GM20000 (cell line): ENCODE data around the gene EIF3L.

Experiments
- DNase-seq: peaks from one replicate; pipeline ENCODE4 v3.0.0; 2012; ENCODE audit warnings: low spot score
- TF ChIP-seq, protein P1 (sequence below): IDR thresholded peaks from 2 replicates; pipeline ENCODE4 v1.5.1; 2012; ENCODE audit warnings: mild to moderate bottlenecking, control low read depth; ENCODE audit errors: extremely low read depth, missing control alignments

The EIF3L gene

DNA sequence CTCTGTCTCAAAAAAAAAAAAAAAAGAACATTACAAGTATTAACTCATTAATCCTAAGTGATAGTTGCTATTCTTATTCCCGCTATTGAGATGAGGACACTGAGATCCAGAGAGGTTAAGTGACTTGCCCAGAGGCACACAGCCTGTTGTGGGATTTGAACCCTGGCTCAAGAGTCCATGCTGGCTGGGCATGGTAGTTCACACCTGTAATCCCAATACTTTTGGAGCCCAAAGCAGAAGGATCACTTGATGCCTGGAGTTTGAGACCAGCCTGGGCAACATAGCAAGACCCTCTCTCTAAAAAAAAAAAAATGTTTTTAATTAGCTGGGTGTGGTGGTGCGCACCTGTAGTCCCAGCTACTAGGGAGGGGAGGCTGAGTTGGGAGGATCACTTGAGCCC is 37.4 kb upstream of the EIF3L start:
- TF ChIP-seq, protein P1, sequence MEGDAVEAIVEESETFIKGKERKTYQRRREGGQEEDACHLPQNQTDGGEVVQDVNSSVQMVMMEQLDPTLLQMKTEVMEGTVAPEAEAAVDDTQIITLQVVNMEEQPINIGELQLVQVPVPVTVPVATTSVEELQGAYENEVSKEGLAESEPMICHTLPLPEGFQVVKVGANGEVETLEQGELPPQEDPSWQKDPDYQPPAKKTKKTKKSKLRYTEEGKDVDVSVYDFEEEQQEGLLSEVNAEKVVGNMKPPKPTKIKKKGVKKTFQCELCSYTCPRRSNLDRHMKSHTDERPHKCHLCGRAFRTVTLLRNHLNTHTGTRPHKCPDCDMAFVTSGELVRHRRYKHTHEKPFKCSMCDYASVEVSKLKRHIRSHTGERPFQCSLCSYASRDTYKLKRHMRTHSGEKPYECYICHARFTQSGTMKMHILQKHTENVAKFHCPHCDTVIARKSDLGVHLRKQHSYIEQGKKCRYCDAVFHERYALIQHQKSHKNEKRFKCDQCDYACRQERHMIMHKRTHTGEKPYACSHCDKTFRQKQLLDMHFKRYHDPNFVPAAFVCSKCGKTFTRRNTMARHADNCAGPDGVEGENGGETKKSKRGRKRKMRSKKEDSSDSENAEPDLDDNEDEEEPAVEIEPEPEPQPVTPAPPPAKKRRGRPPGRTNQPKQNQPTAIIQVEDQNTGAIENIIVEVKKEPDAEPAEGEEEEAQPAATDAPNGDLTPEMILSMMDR: no peak
- DNase-seq: no peak

DNA sequence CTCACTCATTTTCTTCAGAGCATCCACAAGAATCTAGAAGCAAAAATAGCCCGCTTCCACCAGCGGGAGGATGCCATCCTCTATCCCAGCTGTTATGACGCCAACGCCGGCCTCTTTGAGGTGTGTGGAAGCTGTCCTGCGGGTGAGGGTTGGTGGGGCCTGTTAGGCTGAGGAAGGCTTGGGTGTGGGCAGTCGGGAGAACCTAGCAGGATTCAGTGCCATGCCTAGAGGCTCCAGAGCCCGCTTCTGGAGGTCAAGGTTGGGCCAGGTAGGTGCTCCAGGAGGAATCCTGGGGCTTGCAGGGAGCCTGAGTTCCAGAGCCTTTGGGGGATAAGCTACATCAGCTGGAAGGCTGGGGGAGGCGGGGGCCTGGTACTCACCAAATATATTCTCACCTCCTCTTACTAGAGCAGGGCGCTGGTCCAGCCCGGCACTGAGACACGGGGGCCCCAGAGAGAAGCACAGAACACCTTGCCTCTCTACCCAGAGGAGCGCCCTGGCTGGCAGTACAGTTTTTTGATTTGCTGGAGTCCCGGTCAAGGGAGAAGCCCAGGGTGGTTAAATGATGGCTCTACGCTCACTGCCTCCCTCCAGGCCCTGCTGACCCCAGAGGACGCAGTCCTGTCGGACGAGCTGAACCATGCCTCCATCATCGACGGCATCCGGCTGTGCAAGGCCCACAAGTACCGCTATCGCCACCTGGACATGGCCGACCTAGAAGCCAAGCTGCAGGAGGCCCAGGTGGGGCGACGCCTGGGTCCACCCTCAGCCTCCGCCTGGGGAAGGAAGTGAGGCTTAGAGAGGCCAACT is 36.1 kb upstream of the EIF3L start:
- TF ChIP-seq, protein P1: no peak
- DNase-seq: no peak

DNA sequence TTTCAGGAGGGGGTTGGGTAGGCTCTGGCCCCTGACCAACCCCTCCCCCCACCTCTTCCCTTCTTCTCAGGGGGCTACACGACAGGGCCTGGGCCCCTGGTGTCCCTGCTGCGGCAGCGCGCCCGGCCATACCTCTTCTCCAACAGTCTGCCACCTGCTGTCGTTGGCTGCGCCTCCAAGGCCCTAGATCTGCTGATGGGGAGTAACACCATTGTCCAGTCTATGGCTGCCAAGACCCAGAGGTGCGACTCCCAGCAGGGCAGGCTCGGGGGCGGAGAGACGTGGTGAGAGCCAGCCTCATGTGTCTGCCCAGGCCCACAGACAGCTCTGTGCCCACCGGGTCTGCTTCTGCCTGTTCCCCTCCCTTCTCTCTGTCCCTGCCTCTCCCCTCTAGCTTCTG is 33.6 kb upstream of the EIF3L start:
- TF ChIP-seq, protein P1: no peak
- no peak for DNase-seq

DNA sequence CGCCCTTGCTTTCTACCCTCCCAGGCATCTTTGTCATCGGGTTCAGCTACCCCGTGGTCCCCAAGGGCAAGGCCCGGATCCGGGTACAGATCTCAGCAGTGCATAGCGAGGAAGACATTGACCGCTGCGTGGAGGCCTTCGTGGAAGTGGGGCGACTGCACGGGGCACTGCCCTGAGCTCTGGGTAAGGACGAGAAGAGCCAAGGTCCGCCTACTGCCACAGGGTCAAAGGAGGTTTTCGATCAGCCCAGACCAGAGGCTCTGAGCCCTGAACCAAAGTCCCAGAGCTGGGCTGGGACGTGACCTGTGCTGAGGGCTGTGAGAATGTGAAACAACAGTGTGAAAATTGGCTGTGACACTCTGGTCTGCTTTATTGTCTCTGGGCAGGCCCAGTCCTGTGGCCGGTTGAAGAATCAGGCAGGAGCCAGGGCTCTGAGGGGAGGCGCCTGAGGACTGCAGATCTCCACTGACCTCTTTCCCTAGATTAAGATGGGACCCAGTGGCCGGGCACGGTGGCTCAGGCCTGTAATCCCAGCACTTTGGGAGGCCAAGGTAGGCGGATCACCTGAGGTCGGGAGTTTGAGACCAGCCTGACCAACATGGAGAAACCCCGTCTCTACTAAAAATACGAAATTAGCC is 32.6 kb upstream of the EIF3L start:
- no peak for DNase-seq
- TF ChIP-seq, protein P1: no peak

DNA sequence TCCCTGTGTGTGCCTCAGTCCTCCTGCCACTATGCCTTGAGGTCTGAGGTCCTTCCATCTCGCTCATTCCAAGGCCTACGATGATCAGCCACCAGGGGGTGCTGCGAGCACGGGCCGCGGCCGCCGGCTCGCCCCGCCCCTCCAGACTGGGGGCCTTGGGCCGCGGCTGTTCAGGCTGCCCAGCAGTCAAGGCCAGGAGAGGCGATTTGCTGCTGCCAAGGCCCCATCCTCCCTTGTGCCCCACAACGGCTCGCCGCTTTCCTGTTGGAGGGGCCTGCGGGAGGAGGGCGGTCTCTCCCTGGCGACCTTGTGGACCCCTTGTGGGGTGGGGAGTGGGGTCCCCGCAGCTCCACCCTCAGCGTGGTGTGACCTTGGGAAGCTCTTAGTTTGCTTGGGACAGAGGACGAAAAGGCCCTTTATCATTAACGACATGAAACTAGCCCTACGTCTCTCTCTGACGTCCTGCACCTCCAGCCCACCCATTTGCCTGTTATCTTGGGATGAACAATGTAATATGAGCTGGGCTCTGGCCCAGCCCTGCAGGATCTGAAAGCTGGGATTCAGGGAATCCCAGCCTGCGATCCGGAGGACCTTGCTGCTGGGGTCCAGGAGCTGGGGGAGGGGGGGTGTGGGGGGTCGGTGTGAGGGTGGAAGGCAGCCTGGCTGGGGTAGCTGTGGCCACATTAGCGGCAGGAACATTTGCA is 31.4 kb upstream of the EIF3L start:
- TF ChIP-seq, protein P1: peak; percentile 92
- DNase-seq: peak; percentile 94

DNA sequence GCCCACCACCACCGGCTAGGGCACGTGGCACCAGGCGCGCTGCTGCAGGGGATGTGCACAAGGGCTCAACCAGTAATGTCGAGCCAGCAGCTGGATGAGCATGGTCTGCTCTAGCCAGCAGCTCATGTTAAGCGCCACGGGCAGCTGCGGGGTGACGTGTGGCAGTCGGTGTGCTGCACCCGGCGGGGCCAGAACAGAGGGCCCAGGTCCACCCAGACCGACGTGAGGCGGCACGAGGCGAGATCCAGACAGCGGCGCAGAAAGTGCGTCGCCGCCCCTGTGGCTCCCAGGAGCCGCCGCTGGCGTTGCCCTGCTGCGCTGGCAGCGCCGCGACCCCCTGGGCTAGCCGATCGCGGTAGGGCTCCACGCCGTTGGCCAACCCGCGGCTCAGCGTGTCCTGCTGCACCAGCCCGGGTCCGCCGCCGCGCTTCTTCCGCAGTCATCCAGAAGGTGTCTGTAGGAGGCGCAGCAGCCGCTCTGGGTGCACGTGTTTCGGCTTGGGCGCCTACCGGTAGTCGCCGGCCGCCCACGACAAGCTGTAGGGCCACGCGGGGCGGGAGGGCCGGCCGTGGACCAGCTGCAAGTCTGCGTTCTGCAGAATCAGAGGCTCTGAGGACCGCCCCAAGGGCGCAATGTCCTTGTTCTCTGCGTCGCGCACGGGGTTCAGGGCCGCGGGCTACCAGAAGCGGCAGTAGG is 30.7 kb upstream of the EIF3L start:
- DNase-seq: peak; percentile 89
- TF ChIP-seq, protein P1: peak; percentile 33
